NT2/D1 (cell line): Measurements from ENCODE around the gene CPLANE1.
"Not testable (repeated sequence)": the region's sequence is repeated elsewhere in the genome, so short reads cannot be mapped to it uniquely, and the experiment has no call there.

ENCODE experiments used
- DNase-seq: peaks from one replicate; pipeline ENCODE4 v3.0.0-alpha.2; 2011; ENCODE audit warnings: low read depth, low spot score
- H3K27me3 ChIP-seq: 2 replicates; pipeline ENCODE4 v1.6.0; 2011; ENCODE audit warnings: mild to moderate bottlenecking; ENCODE audit not compliant: insufficient read length, insufficient read depth
- H3K36me3 ChIP-seq: 2 replicates; pipeline ENCODE4 v1.6.1; 2011; ENCODE audit warnings: mild to moderate bottlenecking, low read length, mixed read lengths; ENCODE audit not compliant: insufficient read depth, insufficient read length
- H3K4me1 ChIP-seq: 2 replicates; pipeline ENCODE4 v1.5.1; 2011; ENCODE audit not compliant: insufficient read depth, insufficient read length
- H3K4me3 ChIP-seq: 2 replicates; pipeline ENCODE4 v1.5.1; 2011; ENCODE audit warnings: low read depth; ENCODE audit not compliant: insufficient read length
- H3K9ac ChIP-seq: 2 replicates; pipeline ENCODE4 v1.6.0; 2011; ENCODE audit warnings: low read depth; ENCODE audit not compliant: insufficient read length
- H3K9me3 ChIP-seq: 2 replicates; pipeline ENCODE4 v1.5.1; 2011; ENCODE audit warnings: mild to moderate bottlenecking, low read length; ENCODE audit not compliant: insufficient read depth
- SUZ12 ChIP-seq: IDR thresholded peaks from 2 replicates; pipeline ENCODE4 v1.6.1; 2011; ENCODE audit not compliant: insufficient read length, insufficient read depth; ENCODE audit errors: extremely low read depth
- YY1 ChIP-seq: IDR thresholded peaks from 2 replicates; pipeline ENCODE4 v1.6.1; 2011; ENCODE audit not compliant: insufficient read length, insufficient read depth
- ZNF274 ChIP-seq: IDR thresholded peaks from 2 replicates; pipeline ENCODE4 v1.6.1; 2011; ENCODE audit warnings: mild to moderate bottlenecking, low read depth, low read length

CPLANE1 gene

DNA sequence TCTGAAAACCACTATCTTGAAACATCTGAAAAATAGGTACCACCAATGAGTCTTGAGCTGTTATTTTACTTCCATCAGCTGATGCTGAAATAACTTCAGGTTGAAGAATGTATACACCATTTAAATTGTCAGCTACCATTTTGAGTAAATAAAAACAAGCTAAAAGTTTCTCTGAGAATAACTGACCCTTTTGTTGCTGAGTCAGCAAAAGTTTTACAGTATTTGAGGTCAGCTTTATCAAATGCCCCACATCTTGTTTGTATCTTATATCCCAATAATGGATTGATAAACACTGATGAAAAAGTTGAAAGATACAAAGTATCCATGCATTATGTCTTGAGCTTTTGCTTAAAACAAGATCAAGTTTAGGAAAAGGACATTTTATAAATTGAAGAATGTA, 22.8 kb downstream of the CPLANE1 start:
- H3K9ac ChIP-seq: no peak overlapping the region
- TF ChIP-seq SUZ12: no peak
- no peak for TF ChIP-seq YY1
- no peak for TF ChIP-seq ZNF274
- H3K36me3 ChIP-seq: peaks cover 44% of the 10 kb centered on the region
- H3K27me3 ChIP-seq: no peaks in the 10 kb centered on the region
- H3K4me3 ChIP-seq: no peak overlapping the region
- no peaks in the 10 kb centered on the region for H3K4me1 ChIP-seq
- no peaks in the 10 kb centered on the region for H3K9me3 ChIP-seq
- DNase-seq: no peak

- no peak for TF ChIP-seq SUZ12
- TF ChIP-seq YY1: no peak
- no peak for TF ChIP-seq ZNF274
- H3K4me3 ChIP-seq: no peak overlapping the region
- no peak for DNase-seq
- H3K9me3 ChIP-seq: no peaks in the 10 kb centered on the region
- H3K27me3 ChIP-seq: no peaks in the 10 kb centered on the region
- no peak overlapping the region for H3K9ac ChIP-seq
- peaks cover 44% of the 10 kb centered on the region for H3K36me3 ChIP-seq
- H3K4me1 ChIP-seq: no peaks in the 10 kb centered on the region
Observed at GRCh38 chr5:37222181-37222580, 27.0 kb downstream of the CPLANE1 start.

GRCh38 chr5:37220426-37220825, 28.8 kb downstream of the CPLANE1 start:
- not testable (repeated sequence) for H3K9me3 ChIP-seq, H3K4me3 ChIP-seq, DNase-seq, H3K9ac ChIP-seq, H3K27me3 ChIP-seq, H3K4me1 ChIP-seq
- H3K36me3 ChIP-seq: peaks cover 42% of the 10 kb centered on the region

DNA sequence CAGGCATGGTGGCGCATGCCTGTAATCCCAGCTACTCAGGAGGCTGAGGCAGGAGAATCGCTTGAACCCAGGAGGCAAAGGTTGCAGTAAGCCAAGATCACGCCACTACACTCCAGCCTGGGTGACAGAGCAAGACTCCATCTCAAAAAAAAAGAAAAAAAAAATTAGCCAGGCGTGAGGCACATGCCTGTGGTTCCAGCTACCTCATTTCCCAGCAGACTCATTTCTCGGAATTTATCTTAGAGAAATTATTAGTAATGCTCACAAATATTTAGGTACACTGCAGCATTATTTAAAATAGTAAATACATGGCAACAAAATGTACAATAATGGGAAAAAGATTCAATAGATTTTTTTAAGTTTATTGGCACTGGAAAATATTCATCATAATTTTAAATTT, 29.8 kb downstream of the CPLANE1 start:
- H3K36me3 ChIP-seq: peaks cover 36% of the 10 kb centered on the region
- H3K9ac ChIP-seq, H3K4me3 ChIP-seq, H3K27me3 ChIP-seq, H3K9me3 ChIP-seq, DNase-seq, H3K4me1 ChIP-seq: not testable (repeated sequence)

- TF ChIP-seq YY1 (no peak), ZNF274 (no peak), SUZ12 (no peak)
- H3K4me3 ChIP-seq: no peak overlapping the region
- peaks cover 27% of the 10 kb centered on the region for H3K36me3 ChIP-seq
- DNase-seq: no peak
- H3K9ac ChIP-seq: no peak overlapping the region
- H3K27me3 ChIP-seq: no peaks in the 10 kb centered on the region
- H3K9me3 ChIP-seq: no peaks in the 10 kb centered on the region
- H3K4me1 ChIP-seq: no peaks in the 10 kb centered on the region
Observed at GRCh38 chr5:37217976-37218375, 31.2 kb downstream of the CPLANE1 start.

DNA sequence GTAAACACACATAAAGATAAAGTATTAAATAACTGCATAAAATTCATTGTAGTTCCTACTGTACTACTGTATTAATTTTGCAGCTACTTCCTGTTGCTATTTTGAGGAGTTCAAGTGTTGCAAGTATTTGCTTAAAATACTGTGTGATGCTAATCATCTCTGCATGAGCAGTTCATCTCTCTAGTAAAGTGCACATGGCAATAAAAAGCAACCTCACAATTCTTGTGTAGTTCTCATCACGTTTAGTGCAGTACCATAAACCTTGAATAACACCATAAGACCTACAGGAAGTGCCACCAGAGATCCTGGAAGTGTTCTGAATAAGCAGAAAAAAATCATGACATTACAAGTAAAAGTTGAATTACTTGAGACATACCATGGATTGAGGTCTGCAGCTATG, 34.6 kb downstream of the CPLANE1 start:
- Histone ChIP-seq H3K9ac (no peak overlapping the region), H3K27me3 (no peaks in the 10 kb centered on the region), H3K4me1 (no peaks in the 10 kb centered on the region), H3K36me3 (peaks cover 23% of the 10 kb centered on the region), H3K4me3 (no peak overlapping the region), H3K9me3 (no peaks in the 10 kb centered on the region)
- no peak for DNase-seq
- TF ChIP-seq YY1 (no peak), SUZ12 (no peak), ZNF274 (no peak)

GRCh38 chr5:37212096-37212495, 37.1 kb downstream of the CPLANE1 start:
- peaks cover 28% of the 10 kb centered on the region for H3K36me3 ChIP-seq
- no peaks in the 10 kb centered on the region for H3K27me3 ChIP-seq
- H3K9ac ChIP-seq: no peak overlapping the region
- H3K9me3 ChIP-seq: no peaks in the 10 kb centered on the region
- TF ChIP-seq YY1: no peak
- TF ChIP-seq SUZ12: no peak
- TF ChIP-seq ZNF274: no peak
- H3K4me1 ChIP-seq: no peaks in the 10 kb centered on the region
- H3K4me3 ChIP-seq: no peak overlapping the region
- no peak for DNase-seq

- peaks cover 28% of the 10 kb centered on the region for H3K36me3 ChIP-seq
- no peaks in the 10 kb centered on the region for H3K4me1 ChIP-seq
- DNase-seq: no peak
Observed at GRCh38 chr5:37211661-37212060, 37.5 kb downstream of the CPLANE1 start.

More at GRCh38 chr5:37211661-37212060, 37.5 kb downstream of the CPLANE1 start:
- Histone ChIP-seq H3K9me3 (no peaks in the 10 kb centered on the region), H3K27me3 (no peaks in the 10 kb centered on the region), H3K9ac (no peak overlapping the region), H3K4me3 (no peak overlapping the region)
- TF ChIP-seq ZNF274 (no peak), YY1 (no peak), SUZ12 (no peak)
